MM.1S (cell line): ENCODE data around the gene RAB11FIP4.

Experiments
- DNase-seq: peaks from one replicate; pipeline ENCODE4 v3.0.0-alpha.2; 2015
- H2AFZ ChIP-seq: fragments of 300-600 bp; sonication (generic); 2 replicates; pipeline ENCODE4 v1.6.0; 2016; ENCODE audit warnings: antibody characterized with exemption, low read length
- H3F3A ChIP-seq: fragments of 300-600 bp; sonication (generic); 2 replicates; pipeline ENCODE4 v1.6.1; 2016; ENCODE audit warnings: mild to moderate bottlenecking, antibody characterized with exemption, low read length, moderate library complexity, mixed read lengths; ENCODE audit not compliant: insufficient read depth
- H3K27ac ChIP-seq: fragments of 300-600 bp; sonication (generic); 2 replicates; pipeline ENCODE4 v1.5.1; 2016; ENCODE audit warnings: mild to moderate bottlenecking, low read length
- H3K27me3 ChIP-seq: fragments of 300-600 bp; sonication (generic); replicated peaks from 2 replicates; pipeline ENCODE4 v1.6.0; 2016; ENCODE audit warnings: low read length; ENCODE audit not compliant: insufficient read depth
- H3K36me3 ChIP-seq: fragments of 300-600 bp; sonication (generic); replicated peaks from 2 replicates; pipeline ENCODE4 v1.6.1; 2016; ENCODE audit warnings: mild to moderate bottlenecking, low read length, mixed read lengths; ENCODE audit not compliant: insufficient read depth
- H3K4me1 ChIP-seq: fragments of 300-600 bp; sonication (generic); 2 replicates; pipeline ENCODE4 v1.6.1; 2016; ENCODE audit warnings: low read length, mixed read lengths
- H3K4me2 ChIP-seq: fragments of 300-600 bp; sonication (generic); 2 replicates; pipeline ENCODE4 v1.6.0; 2016; ENCODE audit warnings: low read depth, low read length
- H3K4me3 ChIP-seq: fragments of 300-600 bp; sonication (generic); 2 replicates; pipeline ENCODE4 v1.5.1; 2016; ENCODE audit warnings: low read length, mixed read lengths
- H3K79me2 ChIP-seq: fragments of 300-600 bp; sonication (generic); 2 replicates; pipeline ENCODE4 v1.6.1; 2016; ENCODE audit warnings: mixed run types, low read length, mixed read lengths
- H3K9ac ChIP-seq: fragments of 300-600 bp; sonication (generic); 2 replicates; pipeline ENCODE4 v1.6.1; 2016; ENCODE audit warnings: low read length, mixed read lengths
- H3K9me2 ChIP-seq: fragments of 300-600 bp; sonication (generic); replicated peaks from 2 replicates; pipeline ENCODE4 v1.6.1; 2016; ENCODE audit warnings: mild to moderate bottlenecking, low read length, mixed read lengths; ENCODE audit not compliant: insufficient read depth
- H3K9me3 ChIP-seq: fragments of 300-600 bp; sonication (generic); replicated peaks from 2 replicates; pipeline ENCODE4 v1.6.1; 2016; ENCODE audit warnings: mild to moderate bottlenecking, low read length, mixed read lengths; ENCODE audit not compliant: insufficient read depth
- H4K20me1 ChIP-seq: fragments of 300-600 bp; sonication (generic); 2 replicates; pipeline ENCODE4 v1.6.1; 2016; ENCODE audit warnings: mild to moderate bottlenecking, low read length, moderate library complexity, mixed read lengths; ENCODE audit not compliant: insufficient read depth
- CTCF ChIP-seq: fragments of 300-600 bp; sonication (generic); IDR thresholded peaks from 2 replicates; pipeline ENCODE4 v1.5.1; 2016; ENCODE audit warnings: antibody characterized with exemption, low read length, mixed read lengths
- EZH2 ChIP-seq: fragments of 300-600 bp; sonication (generic); optimal IDR thresholded peaks from 2 replicates; pipeline ENCODE3; 2017; ENCODE audit warnings: low read depth, mild to moderate bottlenecking, antibody characterized with exemption, low read length, mixed read lengths
- EZH2phosphoT487 ChIP-seq: fragments of 300-600 bp; sonication (generic); IDR thresholded peaks from 2 replicates; pipeline ENCODE4 v1.6.1; 2018; ENCODE audit warnings: antibody characterized with exemption, low read length

RAB11FIP4 gene

GRCh38 chr17:31357091-31357490 lies 34.4 kb upstream of the RAB11FIP4 start:
- H3K36me3 ChIP-seq = peaks cover 5% of the 10 kb centered on the region; the same call in 1 of the 2 replicates

GRCh38 chr17:31357839-31358394 lies 33.6 kb upstream of the RAB11FIP4 start:
- Histone ChIP-seq H3K4me3 (no peak overlapping the region), H2AFZ (no peak overlapping the region), H3K9me2 (no peaks in the 10 kb centered on the region), H3K27me3 (no peaks in the 10 kb centered on the region), H3K9me3 (no peaks in the 10 kb centered on the region), H3K4me1 (no peaks in the 10 kb centered on the region), H3K79me2 (no peaks in the 10 kb centered on the region), H3K27ac (no peak overlapping the region), H3F3A (no peaks in the 10 kb centered on the region), H4K20me1 (no peaks in the 10 kb centered on the region), H3K9ac (no peak overlapping the region), H3K4me2 (no peak overlapping the region), H3K36me3 (peaks cover 5% of the 10 kb centered on the region; the same call in 1 of the 2 replicates)
- TF ChIP-seq CTCF = no peak
- TF ChIP-seq EZH2 = no peak
- TF ChIP-seq EZH2phosphoT487 = no peak
- DNase-seq = no peak

More at GRCh38 chr17:31357091-31357490, 34.4 kb upstream of the RAB11FIP4 start:
- Histone ChIP-seq H3K79me2 (no peaks in the 10 kb centered on the region), H2AFZ (no peak overlapping the region), H3K9me3 (no peaks in the 10 kb centered on the region), H3K27ac (no peak overlapping the region), H4K20me1 (no peaks in the 10 kb centered on the region), H3K9me2 (no peaks in the 10 kb centered on the region), H3K27me3 (no peaks in the 10 kb centered on the region), H3K9ac (no peak overlapping the region), H3F3A (no peaks in the 10 kb centered on the region), H3K4me3 (no peak overlapping the region), H3K4me2 (no peak overlapping the region), H3K4me1 (no peaks in the 10 kb centered on the region)
- no peak for TF ChIP-seq EZH2phosphoT487
- TF ChIP-seq CTCF = no peak
- TF ChIP-seq EZH2 = no peak
- DNase-seq = no peak

GRCh38 chr17:31364012-31364411 lies 27.5 kb upstream of the RAB11FIP4 start:
- Histone ChIP-seq H3K4me1 (no peaks in the 10 kb centered on the region), H3K27ac (no peak overlapping the region), H3K9ac (no peak overlapping the region), H3K27me3 (no peaks in the 10 kb centered on the region), H4K20me1 (no peaks in the 10 kb centered on the region), H3K4me2 (no peak overlapping the region), H3K79me2 (no peaks in the 10 kb centered on the region), H3K36me3 (no peaks in the 10 kb centered on the region), H3K9me3 (no peaks in the 10 kb centered on the region), H3F3A (no peaks in the 10 kb centered on the region), H2AFZ (no peak overlapping the region), H3K4me3 (no peak overlapping the region), H3K9me2 (no peaks in the 10 kb centered on the region)
- DNase-seq = no peak
- TF ChIP-seq EZH2 (no peak), CTCF (no peak), EZH2phosphoT487 (no peak)
